Thyroid gland (tissue), 4 donors: ENCODE results near the gene NUP98.

Experiments used
- POLR2A ChIP-seq, 2 donors: fragments of 450-650 bp; IDR thresholded peaks; one replicate each; pipeline ENCODE4 v1.6.1; 2017; ENCODE audit warnings: antibody characterized with exemption in 2 of 2, mild to moderate bottlenecking in 2 of 2, moderate library complexity in 1 of 2
- TF ChIP-seq, protein P1 (sequence below), 6 experiments: fragments of 200-600 bp in 3 of 6; fragments of 450-650 bp in 3 of 6; sonication (generic) in 3 of 6; IDR thresholded peaks; one replicate each; pipeline ENCODE4 v1.5.1; 2016 to 2019; ENCODE audit warnings: antibody characterized with exemption in 6 of 6, mild to moderate bottlenecking in 2 of 6, inconsistent platforms in 1 of 6, moderate library complexity in 1 of 6

DNA sequence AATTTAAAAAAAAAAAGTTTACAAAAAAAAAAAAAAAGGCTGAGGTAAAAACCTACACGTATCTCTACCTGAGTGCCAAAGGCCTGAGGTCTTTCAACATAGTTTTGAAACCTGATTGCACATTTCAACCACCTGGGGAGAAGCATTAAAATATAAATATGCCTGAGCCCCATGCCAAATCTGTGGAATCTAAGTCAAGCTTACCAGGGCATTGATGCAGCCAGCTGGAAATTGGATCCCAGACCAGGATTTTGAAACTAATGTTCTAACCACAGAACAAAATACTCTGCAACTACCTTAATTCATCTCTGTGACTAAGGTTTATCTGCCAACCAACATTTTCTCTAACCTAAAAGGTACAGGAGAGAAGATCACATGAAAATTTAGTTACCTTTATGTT is 87.4 kb downstream of the NUP98 start:
- TF ChIP-seq, protein P1, sequence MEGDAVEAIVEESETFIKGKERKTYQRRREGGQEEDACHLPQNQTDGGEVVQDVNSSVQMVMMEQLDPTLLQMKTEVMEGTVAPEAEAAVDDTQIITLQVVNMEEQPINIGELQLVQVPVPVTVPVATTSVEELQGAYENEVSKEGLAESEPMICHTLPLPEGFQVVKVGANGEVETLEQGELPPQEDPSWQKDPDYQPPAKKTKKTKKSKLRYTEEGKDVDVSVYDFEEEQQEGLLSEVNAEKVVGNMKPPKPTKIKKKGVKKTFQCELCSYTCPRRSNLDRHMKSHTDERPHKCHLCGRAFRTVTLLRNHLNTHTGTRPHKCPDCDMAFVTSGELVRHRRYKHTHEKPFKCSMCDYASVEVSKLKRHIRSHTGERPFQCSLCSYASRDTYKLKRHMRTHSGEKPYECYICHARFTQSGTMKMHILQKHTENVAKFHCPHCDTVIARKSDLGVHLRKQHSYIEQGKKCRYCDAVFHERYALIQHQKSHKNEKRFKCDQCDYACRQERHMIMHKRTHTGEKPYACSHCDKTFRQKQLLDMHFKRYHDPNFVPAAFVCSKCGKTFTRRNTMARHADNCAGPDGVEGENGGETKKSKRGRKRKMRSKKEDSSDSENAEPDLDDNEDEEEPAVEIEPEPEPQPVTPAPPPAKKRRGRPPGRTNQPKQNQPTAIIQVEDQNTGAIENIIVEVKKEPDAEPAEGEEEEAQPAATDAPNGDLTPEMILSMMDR (IDR thresholded peaks at IDR 0.05) = peak in 1 of 6 experiments; percentile 21
- no peak for TF ChIP-seq POLR2A (IDR thresholded peaks at IDR 0.05)
